ENCODE measurements around the gene DDAH2.

- TF ChIP-seq CTCF (IDR thresholded peaks at IDR 0.05; ENCODE audit: low read depth, low read length) (no peak), POLR2A (IDR thresholded peaks at IDR 0.05; ENCODE audit: extremely low read depth, insufficient read length) (peak; percentile 6), MAX (IDR thresholded peaks at IDR 0.05; ENCODE audit: low read depth, low read length) (no peak), MYC (IDR thresholded peaks at IDR 0.05; ENCODE audit: low read depth, low read length) (no peak)
Measured at GRCh38 chr6:31728767-31729514, at the start of gene DDAH2.
